ENCODE data around the gene PCBP1. TPM values are rescaled to one million over a fixed set of nuclear protein-coding genes. Genes with fewer than 3 reads are reported as not detected.
"Not testable (repeated sequence)": the region's sequence is repeated elsewhere in the genome, so short reads cannot be mapped to it uniquely, and the experiment has no call there.

The PCBP1 gene
- total RNA-seq, 2 experiments from 2014 or later, result 58.2 to 423 TPM

GRCh38 chr2:70133491-70134322, 46.4 kb downstream of the PCBP1 start:
- no peak for DNase-seq (ENCODE audit: low spot score)
- H3K4me2 ChIP-seq (ENCODE audit: low read length), result peak overlapping the region; percentile 94
- peaks cover 72% of the 10 kb centered on the region for H3K4me1 ChIP-seq (ENCODE audit: insufficient read depth, low read length, poor library complexity, severe bottlenecking)
- intact Hi-C loops (cut with micrococcal nuclease; ENCODE audit: unreplicated experiment), result loop anchor here (2.0 kb wide), 1 partner anchor 45 kb away; no protein-coding TSS in a partner anchor
- H3K27ac ChIP-seq (ENCODE audit: low read depth, low read length, poor library complexity, severe bottlenecking), result peak overlapping the region; percentile 93
- H3K36me3 ChIP-seq (ENCODE audit: insufficient read depth, low read length), result no peaks in the 10 kb centered on the region
- no peaks in the 10 kb centered on the region for H3K9me2 ChIP-seq (ENCODE audit: insufficient read depth, low read length)
- H3K79me2 ChIP-seq (ENCODE audit: insufficient read depth, low read depth, low read length), result peaks cover 15% of the 10 kb centered on the region; the same call in 1 of the 2 replicates
- H4K20me1 ChIP-seq (ENCODE audit: insufficient read depth, low read length), result no peaks in the 10 kb centered on the region
- POLR2A ChIA-PET, result interaction anchor here (0.6 to 9.7 kb wide), 20 partner anchors 8 to 370 kb away, joined by 3 to 129 read pairs (median 8); partner anchors contain the start of genes C2orf42, MXD1 and SNRPG
- no TSS peak for BruUV-seq (replicated peaks)
- TF ChIP-seq EZH2phosphoT487 (IDR thresholded peaks at IDR 0.05; ENCODE audit: borderline replicate concordance, low read depth, low read length) (no peak), CTCF (conservative IDR thresholded peaks at IDR 0.05; ENCODE audit: low read length) (no peak)
- H3K9me3 ChIP-seq (ENCODE audit: low read length), result no peaks in the 10 kb centered on the region
- H2AFZ ChIP-seq (ENCODE audit: low read length), result peak overlapping the region; percentile 85; the same call in 1 of the 2 replicates
- peak overlapping the region; percentile 67 for H3K4me3 ChIP-seq (ENCODE audit: low read depth, low read length, poor library complexity, severe bottlenecking)
- CTCF ChIA-PET (ENCODE audit: unreplicated experiment), result interaction anchor here (1.1 to 1.6 kb wide), 3 partner anchors 12 to 48 kb away, joined by 3 to 4 read pairs (median 3); no protein-coding TSS in a partner anchor

- DNase-seq (ENCODE audit: low spot score); intact Hi-C loops (cut with micrococcal nuclease; ENCODE audit: unreplicated experiment); H3K36me3 ChIP-seq (ENCODE audit: insufficient read depth, low read length); H3K9me2 ChIP-seq (ENCODE audit: insufficient read depth, low read length); H3K4me3 ChIP-seq (ENCODE audit: low read depth, low read length, poor library complexity, severe bottlenecking); BruUV-seq (replicated peaks); H4K20me1 ChIP-seq (ENCODE audit: insufficient read depth, low read length); H3K9me3 ChIP-seq (ENCODE audit: low read length): not testable (repeated sequence)
- Histone ChIP-seq H3K79me2 (ENCODE audit: insufficient read depth, low read depth, low read length) (peaks cover 15% of the 10 kb centered on the region; the same call in 1 of the 2 replicates), H3K4me1 (ENCODE audit: insufficient read depth, low read length, poor library complexity, severe bottlenecking) (peaks cover 72% of the 10 kb centered on the region), H3K4me2 (ENCODE audit: low read length) (peak overlapping the region; percentile 94), H3K27ac (ENCODE audit: low read depth, low read length, poor library complexity, severe bottlenecking) (peak overlapping the region; percentile 93), H2AFZ (ENCODE audit: low read length) (peak overlapping the region; percentile 85; the same call in 1 of the 2 replicates)
- POLR2A ChIA-PET, result interaction anchor here (0.5 to 9.7 kb wide), 12 partner anchors 8 to 278 kb away, joined by 3 to 129 read pairs (median 14); partner anchors contain the start of genes C2orf42 and MXD1
- CTCF ChIA-PET (ENCODE audit: unreplicated experiment), result interaction anchor here (1.1 to 1.6 kb wide), 2 partner anchors 13 to 49 kb away, joined by 3 to 4 read pairs; no protein-coding TSS in a partner anchor
Observed at GRCh38 chr2:70134323-70134983, 47.2 kb downstream of the PCBP1 start.

Small RNA genes within 50 kb of the gene (small RNA-seq; reads per million reads assigned to genes)
- not detected for gene RN7SL470P

Other genes starting within 250 kb of the PCBP1 start
- gene SNRNP27, start 193.5 kb upstream of the PCBP1 start, total RNA-seq (2014; rRNA removed; shearing (Covaris generic)), result 42.2 and 61.9 TPM in 2 replicates
- gene SNRNP27, start 193.5 kb upstream of the PCBP1 start, total RNA-seq (2022), result 76.0 and 82.4 TPM in 2 replicates
- 1.1 and 2.2 TPM in 2 replicates for gene MXD1, start 172.4 kb upstream of the PCBP1 start, total RNA-seq (2014; rRNA removed; shearing (Covaris generic))
- gene MXD1, start 172.4 kb upstream of the PCBP1 start, total RNA-seq (2022), result 2.8 and 2.9 TPM in 2 replicates
- 0.88 and 1.4 TPM in 2 replicates for gene ASPRV1, start 125.8 kb upstream of the PCBP1 start, total RNA-seq (2014; rRNA removed; shearing (Covaris generic))
- gene ASPRV1, start 125.8 kb upstream of the PCBP1 start, total RNA-seq (2022), result 0.77 and 1.3 TPM in 2 replicates
- 24.5 and 26.8 TPM in 2 replicates for gene C2orf42, start 103.5 kb downstream of the PCBP1 start, total RNA-seq (2014; rRNA removed; shearing (Covaris generic))
- gene C2orf42, start 103.5 kb downstream of the PCBP1 start, total RNA-seq (2022), result 19.0 and 21.3 TPM in 2 replicates
- gene TIA1, start 161.2 kb downstream of the PCBP1 start, total RNA-seq (2014; rRNA removed; shearing (Covaris generic)), result 129 and 147 TPM in 2 replicates
- gene TIA1, start 161.2 kb downstream of the PCBP1 start, total RNA-seq (2022), result 121 and 129 TPM in 2 replicates
- gene PCYOX1, start 170.7 kb downstream of the PCBP1 start, total RNA-seq (2014; rRNA removed; shearing (Covaris generic)), result 4.8 and 4.9 TPM in 2 replicates
- gene PCYOX1, start 170.7 kb downstream of the PCBP1 start, total RNA-seq (2022), result 8.5 and 10.5 TPM in 2 replicates
- 221 and 309 TPM in 2 replicates for gene SNRPG, start 206.3 kb downstream of the PCBP1 start, total RNA-seq (2014; rRNA removed; shearing (Covaris generic))
- 295 and 349 TPM in 2 replicates for gene SNRPG, start 206.3 kb downstream of the PCBP1 start, total RNA-seq (2022)
- 57.2 and 71.0 TPM in 2 replicates for gene FAM136A, start 214.6 kb downstream of the PCBP1 start, total RNA-seq (2014; rRNA removed; shearing (Covaris generic))
- 70.8 and 82.2 TPM in 2 replicates for gene FAM136A, start 214.6 kb downstream of the PCBP1 start, total RNA-seq (2022)

Measured in OCI-LY7 (cell line).